ENCODE measurements around the gene ROR1.

The ROR1 gene

GRCh38 chr1:63732666-63733065 is 41.2 kb upstream of the ROR1 start:
- H3K4me1 ChIP-seq (ENCODE audit: low read length): no peaks in the 10 kb centered on the region
- no peak overlapping the region for H2AFZ ChIP-seq (ENCODE audit: low read length)
- H3K9me3 ChIP-seq (replicated peaks; ENCODE audit: insufficient read depth, low read length): no peaks in the 10 kb centered on the region
- no peak overlapping the region for H3K4me2 ChIP-seq (ENCODE audit: low read depth, low read length)
- no peaks in the 10 kb centered on the region for H3F3A ChIP-seq (ENCODE audit: insufficient read depth, low read length)
- H3K36me3 ChIP-seq (replicated peaks; ENCODE audit: insufficient read depth, low read length): no peaks in the 10 kb centered on the region
- H3K79me2 ChIP-seq (ENCODE audit: low read length): no peaks in the 10 kb centered on the region
- DNase-seq: no peak
- H3K27ac ChIP-seq (ENCODE audit: low read length): no peak overlapping the region
- no peak overlapping the region for H3K9ac ChIP-seq (ENCODE audit: low read length)
- H3K4me3 ChIP-seq (ENCODE audit: low read length): no peak overlapping the region
- no peaks in the 10 kb centered on the region for H4K20me1 ChIP-seq (ENCODE audit: insufficient read depth, low read length)
- H3K9me2 ChIP-seq (replicated peaks; ENCODE audit: insufficient read depth, low read length): no peaks in the 10 kb centered on the region
- TF ChIP-seq CTCF (IDR thresholded peaks at IDR 0.05; ENCODE audit: low read length) (no peak), EZH2 (optimal IDR thresholded peaks at IDR 0.05; ENCODE audit: low read depth, low read length) (no peak), EZH2phosphoT487 (IDR thresholded peaks at IDR 0.05; ENCODE audit: low read length) (no peak)
- no peaks in the 10 kb centered on the region for H3K27me3 ChIP-seq (replicated peaks; ENCODE audit: insufficient read depth, low read length)

GRCh38 chr1:63738772-63739171 is 35.0 kb upstream of the ROR1 start:
- Histone ChIP-seq H3K27me3 (replicated peaks; ENCODE audit: insufficient read depth, low read length) (no peaks in the 10 kb centered on the region), H3K9me2 (replicated peaks; ENCODE audit: insufficient read depth, low read length) (no peaks in the 10 kb centered on the region), H3K79me2 (ENCODE audit: low read length) (no peaks in the 10 kb centered on the region), H3K4me2 (ENCODE audit: low read depth, low read length) (no peak overlapping the region), H2AFZ (ENCODE audit: low read length) (no peak overlapping the region), H3K9ac (ENCODE audit: low read length) (no peak overlapping the region), H4K20me1 (ENCODE audit: insufficient read depth, low read length) (no peaks in the 10 kb centered on the region), H3K4me1 (ENCODE audit: low read length) (peaks cover 17% of the 10 kb centered on the region), H3K4me3 (ENCODE audit: low read length) (no peak overlapping the region), H3K36me3 (replicated peaks; ENCODE audit: insufficient read depth, low read length) (no peaks in the 10 kb centered on the region), H3K27ac (ENCODE audit: low read length) (no peak overlapping the region), H3K9me3 (replicated peaks; ENCODE audit: insufficient read depth, low read length) (no peaks in the 10 kb centered on the region), H3F3A (ENCODE audit: insufficient read depth, low read length) (no peaks in the 10 kb centered on the region)
- TF ChIP-seq EZH2 (optimal IDR thresholded peaks at IDR 0.05; ENCODE audit: low read depth, low read length): no peak
- TF ChIP-seq CTCF (IDR thresholded peaks at IDR 0.05; ENCODE audit: low read length): no peak
- TF ChIP-seq EZH2phosphoT487 (IDR thresholded peaks at IDR 0.05; ENCODE audit: low read length): no peak
- DNase-seq: no peak

- no peak overlapping the region for H3K4me3 ChIP-seq (ENCODE audit: low read length)
- TF ChIP-seq EZH2phosphoT487 (IDR thresholded peaks at IDR 0.05; ENCODE audit: low read length) (no peak), EZH2 (optimal IDR thresholded peaks at IDR 0.05; ENCODE audit: low read depth, low read length) (no peak), CTCF (IDR thresholded peaks at IDR 0.05; ENCODE audit: low read length) (no peak)
- no peaks in the 10 kb centered on the region for H3K79me2 ChIP-seq (ENCODE audit: low read length)
- H2AFZ ChIP-seq (ENCODE audit: low read length): no peak overlapping the region
- no peaks in the 10 kb centered on the region for H3K27me3 ChIP-seq (replicated peaks; ENCODE audit: insufficient read depth, low read length)
- no peaks in the 10 kb centered on the region for H3K9me2 ChIP-seq (replicated peaks; ENCODE audit: insufficient read depth, low read length)
- H3K27ac ChIP-seq (ENCODE audit: low read length): no peak overlapping the region
- H3F3A ChIP-seq (ENCODE audit: insufficient read depth, low read length): no peaks in the 10 kb centered on the region
- no peaks in the 10 kb centered on the region for H3K9me3 ChIP-seq (replicated peaks; ENCODE audit: insufficient read depth, low read length)
- H4K20me1 ChIP-seq (ENCODE audit: insufficient read depth, low read length): no peaks in the 10 kb centered on the region
- DNase-seq: no peak
- H3K9ac ChIP-seq (ENCODE audit: low read length): no peak overlapping the region
- no peaks in the 10 kb centered on the region for H3K36me3 ChIP-seq (replicated peaks; ENCODE audit: insufficient read depth, low read length)
- no peak overlapping the region for H3K4me2 ChIP-seq (ENCODE audit: low read depth, low read length)
- H3K4me1 ChIP-seq (ENCODE audit: low read length): peaks cover 17% of the 10 kb centered on the region
Observed at GRCh38 chr1:63739452-63739851, 34.4 kb upstream of the ROR1 start.
